Trophoblast cell (in vitro differentiated cells and primary cell): Measurements from ENCODE around the gene CSMD2.

Experiments
- DNase-seq, 2 donors: peaks; one replicate each; pipeline ENCODE4 v3.0.0-alpha.2; 2016
- H2AFZ ChIP-seq: 2 replicates; pipeline ENCODE4 v1.6.1; 2013; ENCODE audit warnings: low read length, moderate library complexity, mild to moderate bottlenecking; ENCODE audit not compliant: insufficient read depth, poor library complexity
- H2AK5ac ChIP-seq: 2 replicates; pipeline ENCODE4 v1.6.1; 2013; ENCODE audit warnings: mild to moderate bottlenecking, low read length
- H2BK120ac ChIP-seq: 2 replicates; pipeline ENCODE4 v1.6.1; 2013; ENCODE audit warnings: low read length, mild to moderate bottlenecking, moderate library complexity; ENCODE audit not compliant: insufficient read depth, poor library complexity
- H2BK12ac ChIP-seq: 2 replicates; pipeline ENCODE4 v1.6.1; 2013; ENCODE audit warnings: mild to moderate bottlenecking, low read length, moderate library complexity
- H2BK5ac ChIP-seq: 2 replicates; pipeline ENCODE4 v1.6.1; 2013; ENCODE audit warnings: low read length, low read depth, moderate library complexity, mild to moderate bottlenecking; ENCODE audit not compliant: poor library complexity
- H3K14ac ChIP-seq: 2 replicates; pipeline ENCODE4 v1.6.1; 2013; ENCODE audit warnings: mild to moderate bottlenecking, low read length
- H3K18ac ChIP-seq: 2 replicates; pipeline ENCODE4 v1.6.1; 2013; ENCODE audit warnings: mild to moderate bottlenecking, low read length
- H3K23ac ChIP-seq: 2 replicates; pipeline ENCODE4 v1.6.1; 2013; ENCODE audit warnings: low read length
- H3K27ac ChIP-seq: 2 replicates; pipeline ENCODE4 v1.5.1; 2013; ENCODE audit warnings: low read depth, mild to moderate bottlenecking, inconsistent platforms, low read length, moderate library complexity
- H3K27me3 ChIP-seq: 2 replicates; pipeline ENCODE4 v1.6.1; 2013; ENCODE audit warnings: inconsistent platforms, mild to moderate bottlenecking, low read length, moderate library complexity; ENCODE audit not compliant: insufficient read depth
- H3K36me3 ChIP-seq, 2 experiments: 1 replicate in 1 of 2; 2 replicates in 1 of 2; pipeline ENCODE4 v1.6.1; 2013; ENCODE audit warnings: low read length in 2 of 2, mild to moderate bottlenecking in 2 of 2, moderate library complexity in 1 of 2; ENCODE audit not compliant: insufficient read depth in 2 of 2, control insufficient read depth in 1 of 2
- H3K4ac ChIP-seq: 2 replicates; pipeline ENCODE4 v1.6.1; 2013; ENCODE audit warnings: low read depth, mild to moderate bottlenecking, low read length, moderate library complexity
- H3K4me1 ChIP-seq, 2 experiments: 1 replicate in 1 of 2; 2 replicates in 1 of 2; pipeline ENCODE4 v1.6.1; 2013; ENCODE audit warnings: low read length in 2 of 2, mild to moderate bottlenecking in 2 of 2, moderate library complexity in 1 of 2; ENCODE audit not compliant: insufficient read depth in 2 of 2, control insufficient read depth in 1 of 2
- H3K4me2 ChIP-seq: 2 replicates; pipeline ENCODE4 v1.6.1; 2013; ENCODE audit warnings: inconsistent platforms, mild to moderate bottlenecking, low read length, moderate library complexity
- H3K4me3 ChIP-seq: 2 replicates; pipeline ENCODE4 v1.5.1; 2013; ENCODE audit warnings: mild to moderate bottlenecking, low read depth, low read length, inconsistent platforms
- H3K79me1 ChIP-seq: one replicate; pipeline ENCODE4 v1.6.1; 2013; ENCODE audit warnings: low read length
- H3K79me2 ChIP-seq: 2 replicates; pipeline ENCODE4 v1.6.1; 2013; ENCODE audit warnings: low read length, mild to moderate bottlenecking; ENCODE audit not compliant: control insufficient read depth, insufficient read depth, poor library complexity
- H3K9ac ChIP-seq: 2 replicates; pipeline ENCODE4 v1.6.1; 2013; ENCODE audit warnings: mild to moderate bottlenecking, low read length
- H3K9me3 ChIP-seq: 2 replicates; pipeline ENCODE4 v1.6.1; 2013; ENCODE audit warnings: low read depth, mild to moderate bottlenecking, control low read depth, inconsistent platforms, low read length; ENCODE audit not compliant: insufficient read depth
- H4K12ac ChIP-seq: 2 replicates; pipeline ENCODE4 v1.6.1; 2013; ENCODE audit warnings: low read depth, mild to moderate bottlenecking, low read length, moderate library complexity
- H4K8ac ChIP-seq: 2 replicates; pipeline ENCODE4 v1.6.1; 2013; ENCODE audit warnings: low read depth, mild to moderate bottlenecking, low read length, moderate library complexity
- H4K91ac ChIP-seq: one replicate; pipeline ENCODE4 v1.6.1; 2013; ENCODE audit warnings: low read depth, mild to moderate bottlenecking, low read length, moderate library complexity
- WGBS: extraction: QIAGEN DNeasy Blood & Tissue Kit; methylation state at CpG from one replicate; pipeline ENCODE4 v1.1.7; 2013; ENCODE audit warnings: missing lambda C conversion rate; ENCODE audit not compliant: insufficient read length, insufficient coverage; ENCODE audit errors: extremely low coverage; 5-methylcytosine and 5-hydroxymethylcytosine counted together

CSMD2 gene

GRCh38 chr1:34144766-34145165, 20.3 kb downstream of the CSMD2 start:
- Histone ChIP-seq H3K9ac (no peak overlapping the region), H3K4me1 (no peaks in the 10 kb centered on the region), H2BK12ac (no peak overlapping the region), H3K18ac (no peak overlapping the region), H3K9me3 (no peaks in the 10 kb centered on the region), H4K12ac (no peak overlapping the region), H2AFZ (no peak overlapping the region), H2AK5ac (no peak overlapping the region), H3K27me3 (no peaks in the 10 kb centered on the region), H3K79me1 (no peaks in the 10 kb centered on the region), H3K14ac (no peak overlapping the region), H3K23ac (no peak overlapping the region), H3K4me2 (no peak overlapping the region), H4K91ac (no peak overlapping the region), H3K36me3 (no peaks in the 10 kb centered on the region), H4K8ac (no peak overlapping the region), H3K27ac (no peak overlapping the region), H3K79me2 (no peaks in the 10 kb centered on the region), H2BK5ac (no peak overlapping the region), H2BK120ac (no peak overlapping the region), H3K4ac (no peak overlapping the region), H3K4me3 (no peak overlapping the region)
- no peak for DNase-seq
- WGBS: no CpG with 5 or more reads among the region's 6 CpGs

DNA sequence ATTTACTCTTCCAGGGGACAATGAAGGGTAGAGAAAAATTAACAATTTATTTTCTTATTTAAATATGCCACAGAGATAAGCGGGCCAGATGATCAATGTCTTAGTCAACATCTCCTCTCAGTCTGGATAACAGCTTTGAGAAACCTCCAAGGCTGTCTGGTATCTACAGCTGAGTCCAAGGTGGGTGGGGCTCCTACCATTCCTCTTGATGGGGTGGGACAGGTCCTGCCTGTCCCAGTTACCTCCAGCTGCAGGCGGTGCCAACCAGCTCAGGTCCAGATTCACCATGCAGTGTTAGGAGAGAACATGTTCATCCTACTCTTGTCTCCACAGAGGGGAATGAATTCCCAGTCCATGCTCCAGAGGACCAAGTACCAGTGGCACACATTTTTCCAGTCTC, 21.1 kb downstream of the CSMD2 start:
- no peak overlapping the region for H4K8ac ChIP-seq
- H3K36me3 ChIP-seq: no peaks in the 10 kb centered on the region
- no CpG with 5 or more reads among the region's 2 CpGs for WGBS

GRCh38 chr1:34140011-34140676, 24.9 kb downstream of the CSMD2 start:
- H3K4ac ChIP-seq: no peak overlapping the region

More for the DNA sequence above, 21.1 kb downstream of the CSMD2 start:
- Histone ChIP-seq H3K14ac (no peak overlapping the region), H2BK12ac (no peak overlapping the region), H4K91ac (no peak overlapping the region), H3K27me3 (no peaks in the 10 kb centered on the region), H2AFZ (no peak overlapping the region), H3K18ac (no peak overlapping the region), H3K4ac (no peak overlapping the region), H3K79me1 (no peaks in the 10 kb centered on the region), H3K4me3 (no peak overlapping the region), H2BK120ac (no peak overlapping the region), H2BK5ac (no peak overlapping the region), H3K27ac (no peak overlapping the region), H3K79me2 (no peaks in the 10 kb centered on the region), H3K9me3 (no peaks in the 10 kb centered on the region), H3K9ac (no peak overlapping the region), H3K4me1 (no peaks in the 10 kb centered on the region), H4K12ac (no peak overlapping the region), H2AK5ac (no peak overlapping the region), H3K23ac (no peak overlapping the region), H3K4me2 (no peak overlapping the region)
- DNase-seq: no peak

GRCh38 chr1:34137411-34137810, 27.6 kb downstream of the CSMD2 start:
- Histone ChIP-seq H2BK5ac (no peak overlapping the region), H4K91ac (no peak overlapping the region), H2BK120ac (no peak overlapping the region), H2AK5ac (no peak overlapping the region), H3K23ac (no peak overlapping the region), H3K79me1 (no peaks in the 10 kb centered on the region), H3K36me3 (no peaks in the 10 kb centered on the region), H3K4me1 (no peaks in the 10 kb centered on the region), H3K4me3 (no peak overlapping the region), H2BK12ac (no peak overlapping the region), H4K8ac (no peak overlapping the region), H3K9ac (no peak overlapping the region), H3K4ac (no peak overlapping the region), H2AFZ (no peak overlapping the region), H3K27me3 (no peaks in the 10 kb centered on the region), H3K18ac (no peak overlapping the region), H3K27ac (no peak overlapping the region), H3K14ac (no peak overlapping the region), H4K12ac (no peak overlapping the region), H3K9me3 (no peaks in the 10 kb centered on the region), H3K79me2 (no peaks in the 10 kb centered on the region), H3K4me2 (no peak overlapping the region)
- WGBS: no CpG with 5 or more reads among the region's 3 CpGs
- no peak for DNase-seq

More at GRCh38 chr1:34140011-34140676, 24.9 kb downstream of the CSMD2 start:
- H2BK120ac ChIP-seq: no peak overlapping the region
- no peak overlapping the region for H2BK5ac ChIP-seq
- H3K79me1 ChIP-seq: no peaks in the 10 kb centered on the region
- no peak for DNase-seq
- no peak overlapping the region for H2AK5ac ChIP-seq
- H4K12ac ChIP-seq: no peak overlapping the region
- no CpG with 5 or more reads among the region's 7 CpGs for WGBS
- no peaks in the 10 kb centered on the region for H3K27me3 ChIP-seq
- no peak overlapping the region for H3K9ac ChIP-seq
- no peaks in the 10 kb centered on the region for H3K4me1 ChIP-seq
- no peak overlapping the region for H3K18ac ChIP-seq
- no peak overlapping the region for H2AFZ ChIP-seq
- H3K27ac ChIP-seq: no peak overlapping the region
- H3K4me3 ChIP-seq: no peak overlapping the region
- H4K8ac ChIP-seq: no peak overlapping the region
- H4K91ac ChIP-seq: no peak overlapping the region
- H3K4me2 ChIP-seq: no peak overlapping the region
- no peaks in the 10 kb centered on the region for H3K79me2 ChIP-seq
- no peaks in the 10 kb centered on the region for H3K9me3 ChIP-seq
- H3K14ac ChIP-seq: no peak overlapping the region
- H3K36me3 ChIP-seq: no peaks in the 10 kb centered on the region
- H2BK12ac ChIP-seq: no peak overlapping the region
- H3K23ac ChIP-seq: no peak overlapping the region
